Measurements from ENCODE around the gene DDX55.

DDX55 gene

GRCh38 chr12:123608182-123608581 lies 6.3 kb downstream of the DDX55 start:
- no peak for DNase-seq (ENCODE audit: low spot score)

- DNase-seq (ENCODE audit: low spot score) = no peak
Observed at GRCh38 chr12:123614110-123614509, 12.2 kb downstream of the DDX55 start.

GRCh38 chr12:123614531-123614930 lies 12.6 kb downstream of the DDX55 start:
- no peak for DNase-seq (ENCODE audit: low spot score)

GRCh38 chr12:123617144-123617543 lies 15.2 kb downstream of the DDX55 start:
- no peak for DNase-seq (ENCODE audit: low spot score)

- no peak for DNase-seq (ENCODE audit: low spot score)
Observed at GRCh38 chr12:123617580-123617979, 15.7 kb downstream of the DDX55 start.

- DNase-seq (ENCODE audit: low spot score) = no peak
Observed at GRCh38 chr12:123621101-123621500, 19.2 kb downstream of the DDX55 start.

GRCh38 chr12:123621619-123622530 lies 20.0 kb downstream of the DDX55 start:
- DNase-seq (ENCODE audit: low spot score) = no peak

GRCh38 chr12:123633379-123634141 lies 31.7 kb downstream of the DDX55 start, which contains the start of the genes EIF2B1 and GTF2H3:
Gene EIF2B1 (minus strand): TSS chr12:123633686. CDS start chr12:123633557, 129 bp downstream.
Gene GTF2H3 (plus strand): TSS chr12:123633829. CDS start chr12:123633860, 31 bp downstream.
- DNase-seq (ENCODE audit: low spot score) = peak; percentile 90

- no peak for DNase-seq (ENCODE audit: low spot score)
Observed at GRCh38 chr12:123634142-123634561, 32.3 kb downstream of the DDX55 start.

- DNase-seq (ENCODE audit: low spot score) = no peak
Observed at GRCh38 chr12:123643911-123644310, 42.0 kb downstream of the DDX55 start.

- no peak for DNase-seq (ENCODE audit: low spot score)
Observed at GRCh38 chr12:123645380-123645779, 43.5 kb downstream of the DDX55 start.

GRCh38 chr12:123645878-123646277 lies 44.0 kb downstream of the DDX55 start:
- no peak for DNase-seq (ENCODE audit: low spot score)

GRCh38 chr12:123648401-123648800 lies 46.5 kb downstream of the DDX55 start:
- DNase-seq (ENCODE audit: low spot score) = no peak

GRCh38 chr12:123654129-123654701 lies 52.3 kb downstream of the DDX55 start:
- no peak for DNase-seq (ENCODE audit: low spot score)

GRCh38 chr12:123655420-123655819 lies 53.5 kb downstream of the DDX55 start:
- no peak for DNase-seq (ENCODE audit: low spot score)

- no peak for DNase-seq (ENCODE audit: low spot score)
Observed at GRCh38 chr12:123656392-123656791, 54.5 kb downstream of the DDX55 start.

GRCh38 chr12:123657211-123657610 lies 55.3 kb downstream of the DDX55 start:
- DNase-seq (ENCODE audit: low spot score) = no peak

- no peak for DNase-seq (ENCODE audit: low spot score)
Observed at GRCh38 chr12:123659996-123660727, 58.3 kb downstream of the DDX55 start.

GRCh38 chr12:123667771-123668170 lies 65.9 kb downstream of the DDX55 start:
- DNase-seq (ENCODE audit: low spot score) = no peak
